ENCODE measurements around the gene MARCHF10.

MARCHF10 gene

DNA sequence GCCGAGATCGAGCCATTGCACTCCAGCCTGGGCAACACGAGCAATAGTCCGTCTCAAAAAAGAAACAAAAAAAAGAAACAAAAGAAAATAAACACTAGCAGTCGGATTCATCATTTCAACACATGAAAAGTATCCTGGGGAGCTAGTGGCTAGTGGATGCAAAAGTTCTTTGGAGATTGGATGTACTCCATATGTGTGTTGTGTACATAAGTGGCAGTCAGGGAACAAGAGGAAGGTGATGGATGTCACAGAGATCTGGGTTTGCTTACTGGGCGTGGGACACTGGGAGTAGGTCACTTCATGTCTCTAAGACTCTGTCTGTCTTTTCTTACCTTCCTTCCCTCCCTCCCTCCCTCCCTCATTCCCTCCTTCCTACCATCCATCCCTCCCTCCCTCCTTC is 145.3 kb downstream of the MARCHF10 start:
- DNase-seq (ENCODE audit: extremely low read depth, low read depth) = no peak
- TF ChIP-seq, protein P1, sequence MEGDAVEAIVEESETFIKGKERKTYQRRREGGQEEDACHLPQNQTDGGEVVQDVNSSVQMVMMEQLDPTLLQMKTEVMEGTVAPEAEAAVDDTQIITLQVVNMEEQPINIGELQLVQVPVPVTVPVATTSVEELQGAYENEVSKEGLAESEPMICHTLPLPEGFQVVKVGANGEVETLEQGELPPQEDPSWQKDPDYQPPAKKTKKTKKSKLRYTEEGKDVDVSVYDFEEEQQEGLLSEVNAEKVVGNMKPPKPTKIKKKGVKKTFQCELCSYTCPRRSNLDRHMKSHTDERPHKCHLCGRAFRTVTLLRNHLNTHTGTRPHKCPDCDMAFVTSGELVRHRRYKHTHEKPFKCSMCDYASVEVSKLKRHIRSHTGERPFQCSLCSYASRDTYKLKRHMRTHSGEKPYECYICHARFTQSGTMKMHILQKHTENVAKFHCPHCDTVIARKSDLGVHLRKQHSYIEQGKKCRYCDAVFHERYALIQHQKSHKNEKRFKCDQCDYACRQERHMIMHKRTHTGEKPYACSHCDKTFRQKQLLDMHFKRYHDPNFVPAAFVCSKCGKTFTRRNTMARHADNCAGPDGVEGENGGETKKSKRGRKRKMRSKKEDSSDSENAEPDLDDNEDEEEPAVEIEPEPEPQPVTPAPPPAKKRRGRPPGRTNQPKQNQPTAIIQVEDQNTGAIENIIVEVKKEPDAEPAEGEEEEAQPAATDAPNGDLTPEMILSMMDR (IDR thresholded peaks at IDR 0.05; ENCODE audit: low read depth, low read length, missing control alignments) = no peak

DNA sequence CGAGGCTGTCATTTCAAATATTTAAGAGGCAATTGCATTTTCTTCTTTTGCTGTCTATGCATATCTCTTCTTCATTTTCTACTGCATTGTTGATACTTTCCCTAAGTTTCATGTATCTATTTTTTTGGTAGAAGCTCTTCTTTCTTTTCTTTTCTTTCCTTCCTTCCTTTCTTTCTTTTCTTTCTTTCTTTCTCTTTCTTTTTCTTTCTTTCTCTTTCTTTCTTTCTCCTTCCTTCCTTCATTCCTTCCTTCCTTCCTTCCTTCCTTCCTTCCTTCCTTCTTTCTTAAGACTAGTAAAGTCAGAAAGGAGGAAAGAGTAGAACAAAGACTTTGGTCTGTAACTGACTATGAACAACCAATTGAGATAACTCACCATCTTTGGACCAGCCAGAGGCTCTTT is 146.8 kb downstream of the MARCHF10 start:
- H3K4me3 ChIP-seq (replicated peaks; ENCODE audit: low read depth, low read length) = no peak overlapping the region
- no peak for DNase-seq (ENCODE audit: extremely low read depth, low read depth)
- TF ChIP-seq, protein P1 (IDR thresholded peaks at IDR 0.05; ENCODE audit: low read depth, low read length, missing control alignments) = no peak

More for the DNA sequence above, 145.3 kb downstream of the MARCHF10 start:
- no peak overlapping the region for H3K4me3 ChIP-seq (replicated peaks; ENCODE audit: low read depth, low read length)

DNA sequence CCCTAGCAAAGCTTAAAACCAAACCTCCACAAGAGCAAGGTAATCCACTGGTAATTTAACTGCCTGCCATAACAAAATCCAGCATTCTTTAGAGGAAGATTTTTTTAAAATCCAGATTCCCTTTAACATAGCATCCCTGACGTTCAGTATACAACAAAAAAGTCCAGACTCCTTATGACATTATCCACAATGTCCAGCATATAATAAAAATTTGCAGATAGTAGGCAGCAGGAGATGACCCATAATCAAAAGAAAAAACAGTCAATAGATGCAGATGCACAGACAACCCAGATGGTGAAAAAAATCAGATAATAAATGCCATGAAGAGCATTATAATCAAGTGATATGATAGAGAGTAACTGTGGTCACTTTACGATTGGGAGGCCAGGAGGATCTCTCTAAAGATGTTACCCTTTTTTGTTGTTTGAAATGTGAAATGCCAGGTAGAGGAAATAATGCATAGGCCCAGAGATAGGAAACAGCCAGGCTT is 147.4 kb downstream of the MARCHF10 start:
- no peak overlapping the region for H3K4me3 ChIP-seq (replicated peaks; ENCODE audit: low read depth, low read length)
- no peak for DNase-seq (ENCODE audit: extremely low read depth, low read depth)
- TF ChIP-seq, protein P1 (IDR thresholded peaks at IDR 0.05; ENCODE audit: low read depth, low read length, missing control alignments) = no peak

DNA sequence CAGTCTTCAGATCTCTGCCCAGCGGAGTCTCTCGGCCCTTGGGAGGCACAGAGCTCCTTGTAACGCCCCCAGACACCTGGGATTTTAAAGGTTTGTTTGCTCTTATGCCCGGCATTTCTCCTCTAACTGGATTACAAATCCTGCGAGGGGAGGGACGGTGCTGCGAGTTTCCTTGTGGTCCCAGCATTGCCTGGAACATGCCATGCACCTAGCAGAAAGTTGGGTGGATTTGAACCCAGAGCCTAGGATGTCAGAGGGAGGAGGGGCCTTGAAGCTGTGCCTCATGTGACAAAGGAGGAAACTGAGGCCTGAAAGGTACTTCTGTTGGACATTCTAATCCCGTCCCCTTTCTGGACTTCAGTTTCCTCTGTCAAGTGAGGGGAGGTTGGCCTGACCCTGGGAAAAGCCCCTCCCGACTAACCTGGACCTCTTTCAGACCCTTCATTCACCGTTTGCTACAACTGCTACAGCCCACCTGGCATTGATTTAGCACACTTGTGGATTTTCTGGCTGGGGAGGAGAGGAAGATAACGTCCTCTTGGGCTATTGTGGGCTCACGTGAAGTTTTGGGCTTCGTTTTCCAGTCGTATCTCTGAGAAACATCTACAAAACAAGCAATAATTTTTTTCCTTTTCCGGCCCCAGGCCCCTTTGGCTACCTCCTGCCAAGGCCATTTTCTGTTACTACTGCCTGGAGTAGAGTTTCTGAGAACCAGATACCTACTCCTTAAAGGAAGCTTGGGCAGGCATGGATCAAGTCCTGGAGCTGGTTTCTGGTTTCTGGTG is 149.8 kb downstream of the MARCHF10 start:
- DNase-seq (ENCODE audit: extremely low read depth, low read depth) = no peak
- H3K4me3 ChIP-seq (replicated peaks; ENCODE audit: low read depth, low read length) = no peak overlapping the region
- TF ChIP-seq, protein P1 (IDR thresholded peaks at IDR 0.05; ENCODE audit: low read depth, low read length, missing control alignments) = no peak

DNA sequence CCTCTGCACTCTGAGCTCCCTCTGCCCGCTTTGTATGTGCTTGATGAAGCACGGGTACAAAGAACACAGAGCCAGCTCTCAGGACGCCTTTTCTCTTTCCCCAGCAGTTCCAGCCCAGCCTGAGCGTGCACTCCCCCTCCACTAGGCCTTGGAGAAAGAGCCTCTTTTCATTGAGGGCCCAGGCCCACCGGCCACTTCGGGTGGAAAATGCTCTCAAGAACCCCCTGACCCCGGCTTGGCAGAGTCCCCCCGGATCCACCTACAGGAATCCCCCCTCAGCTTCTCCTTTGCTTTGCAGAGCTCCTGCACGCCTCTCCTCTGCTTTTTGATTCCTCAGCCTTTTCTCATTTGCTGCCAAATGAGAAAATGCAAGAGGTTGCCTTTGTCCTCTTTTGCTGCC is 150.4 kb downstream of the MARCHF10 start:
- no peak overlapping the region for H3K4me3 ChIP-seq (replicated peaks; ENCODE audit: low read depth, low read length)
- TF ChIP-seq, protein P1 (IDR thresholded peaks at IDR 0.05; ENCODE audit: low read depth, low read length, missing control alignments) = no peak
- DNase-seq (ENCODE audit: extremely low read depth, low read depth) = no peak

DNA sequence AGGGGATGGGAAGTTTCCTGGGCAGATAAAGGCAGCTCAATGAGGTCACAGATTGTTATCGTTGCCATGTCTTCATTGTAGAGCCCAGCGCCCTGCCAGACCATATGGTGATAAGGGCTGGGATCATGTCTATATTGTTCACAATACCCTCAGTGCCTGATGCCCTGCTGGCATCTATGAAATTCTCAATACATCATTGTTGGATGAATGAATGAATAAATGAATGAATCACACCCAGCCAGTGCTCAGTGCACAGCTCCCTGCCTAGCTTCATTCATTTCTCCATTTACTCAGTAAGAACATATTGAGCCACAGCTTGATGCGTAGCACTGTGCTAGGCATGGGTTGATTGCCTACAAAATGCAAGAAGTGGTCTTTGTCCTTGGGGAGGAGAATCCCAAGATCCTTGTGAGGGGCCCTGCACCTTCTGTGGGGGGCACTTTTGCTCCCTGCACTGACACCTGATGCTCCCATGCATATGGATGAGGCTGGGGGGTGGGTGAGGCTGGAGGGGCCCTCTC is 150.9 kb downstream of the MARCHF10 start:
- DNase-seq (ENCODE audit: extremely low read depth, low read depth) = no peak

More for the DNA sequence above, 150.9 kb downstream of the MARCHF10 start:
- no peak overlapping the region for H3K4me3 ChIP-seq (replicated peaks; ENCODE audit: low read depth, low read length)
- TF ChIP-seq, protein P1 (IDR thresholded peaks at IDR 0.05; ENCODE audit: low read depth, low read length, missing control alignments) = no peak

Measured in HFF-Myc (cell line).